ENCODE data around the gene RACGAP1. TPM values are rescaled to one million over a fixed set of nuclear protein-coding genes. Genes with fewer than 3 reads are reported as not detected.
A peak's percentile ranks its signal among the peaks of the same experiment; 100 is the strongest.

Gene RACGAP1
- total RNA-seq, 2 donors from 2014 or later = 2.6 to 3.3 TPM

GRCh38 chr12:50016501-50017475 is 8.5 kb downstream of the RACGAP1 start:
- TF ChIP-seq, protein P1, sequence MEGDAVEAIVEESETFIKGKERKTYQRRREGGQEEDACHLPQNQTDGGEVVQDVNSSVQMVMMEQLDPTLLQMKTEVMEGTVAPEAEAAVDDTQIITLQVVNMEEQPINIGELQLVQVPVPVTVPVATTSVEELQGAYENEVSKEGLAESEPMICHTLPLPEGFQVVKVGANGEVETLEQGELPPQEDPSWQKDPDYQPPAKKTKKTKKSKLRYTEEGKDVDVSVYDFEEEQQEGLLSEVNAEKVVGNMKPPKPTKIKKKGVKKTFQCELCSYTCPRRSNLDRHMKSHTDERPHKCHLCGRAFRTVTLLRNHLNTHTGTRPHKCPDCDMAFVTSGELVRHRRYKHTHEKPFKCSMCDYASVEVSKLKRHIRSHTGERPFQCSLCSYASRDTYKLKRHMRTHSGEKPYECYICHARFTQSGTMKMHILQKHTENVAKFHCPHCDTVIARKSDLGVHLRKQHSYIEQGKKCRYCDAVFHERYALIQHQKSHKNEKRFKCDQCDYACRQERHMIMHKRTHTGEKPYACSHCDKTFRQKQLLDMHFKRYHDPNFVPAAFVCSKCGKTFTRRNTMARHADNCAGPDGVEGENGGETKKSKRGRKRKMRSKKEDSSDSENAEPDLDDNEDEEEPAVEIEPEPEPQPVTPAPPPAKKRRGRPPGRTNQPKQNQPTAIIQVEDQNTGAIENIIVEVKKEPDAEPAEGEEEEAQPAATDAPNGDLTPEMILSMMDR (IDR thresholded peaks at IDR 0.05) = no peak
- Histone ChIP-seq H3K4me1 (peaks cover 0 to 5% of the 10 kb centered on the region in 2 donors), H3K9me3 (no peaks in the 10 kb centered on the region), H3K27me3 (no peaks in the 10 kb centered on the region), H3K4me3 (no peak overlapping the region), H3K36me3 (no peaks in the 10 kb centered on the region), H3K27ac (peak overlapping the region; percentile 0 to 40)
- peak; percentile 86 for DNase-seq (ENCODE audit: low spot score)

DNA sequence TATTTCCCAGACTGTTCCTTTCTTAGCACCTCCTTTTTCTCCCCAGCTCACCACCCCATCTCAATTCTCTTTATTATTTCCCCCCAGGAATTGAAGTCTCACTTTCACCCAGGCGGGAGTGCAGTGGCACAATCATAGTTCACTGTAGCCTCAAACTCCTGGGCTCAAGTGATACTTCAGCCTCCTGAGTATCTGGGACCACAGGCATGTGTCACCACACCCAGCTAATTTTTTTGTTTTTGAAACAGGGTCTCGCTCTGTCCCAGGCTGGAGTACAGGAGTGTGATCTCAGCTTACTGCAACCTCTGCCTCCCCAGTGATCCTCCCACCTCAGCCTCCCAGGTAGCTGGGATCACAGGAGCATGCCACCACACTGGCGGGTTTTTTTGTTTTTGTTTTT is 11.0 kb downstream of the RACGAP1 start:
- Histone ChIP-seq H3K27me3 (no peaks in the 10 kb centered on the region), H3K27ac (no peak overlapping the region), H3K36me3 (no peaks in the 10 kb centered on the region), H3K4me1 (peaks cover 0 to 5% of the 10 kb centered on the region in 2 donors), H3K4me3 (no peak overlapping the region), H3K9me3 (no peaks in the 10 kb centered on the region)
- TF ChIP-seq, protein P1 (IDR thresholded peaks at IDR 0.05) = no peak
- DNase-seq (ENCODE audit: low spot score) = no peak

DNA sequence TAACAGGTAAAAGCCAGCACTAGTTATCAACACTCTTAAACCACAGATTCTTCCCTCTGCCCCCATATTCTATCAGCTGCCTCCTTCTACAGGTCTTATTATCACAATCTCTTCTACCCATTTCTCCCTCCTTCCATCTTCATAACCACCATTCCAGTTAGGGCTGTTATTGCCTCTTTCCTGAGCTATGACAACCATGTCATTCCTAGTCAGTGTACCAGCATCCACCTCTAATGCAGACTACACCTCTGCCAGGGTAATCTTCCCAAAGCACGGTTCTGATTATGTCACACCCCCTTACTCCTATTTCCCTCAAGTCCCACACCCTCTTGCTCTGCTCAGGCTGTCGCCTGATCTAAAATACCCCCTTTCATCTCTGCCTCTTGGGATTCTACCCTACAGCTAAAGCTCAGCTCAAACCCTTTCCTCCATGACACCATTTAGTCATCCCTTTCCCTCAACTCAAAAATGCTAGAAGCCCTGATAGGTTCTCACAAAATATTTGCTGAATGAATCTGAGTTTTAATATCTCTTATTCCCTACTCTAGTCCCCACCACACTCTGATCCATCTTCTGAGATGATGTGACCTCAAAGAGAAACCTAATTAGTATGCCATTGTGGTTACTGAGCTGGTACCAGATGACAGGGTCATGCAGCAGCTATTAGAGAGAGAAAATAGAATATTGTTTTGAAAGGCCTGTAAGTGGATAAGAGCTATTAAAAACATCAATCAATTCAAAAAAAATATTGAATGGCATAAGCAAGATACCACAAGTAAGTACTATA is 11.7 kb downstream of the RACGAP1 start:
- peaks cover 0 to 5% of the 10 kb centered on the region in 2 donors for H3K4me1 ChIP-seq
- H3K36me3 ChIP-seq = no peaks in the 10 kb centered on the region
- TF ChIP-seq, protein P1 (IDR thresholded peaks at IDR 0.05) = no peak
- DNase-seq (ENCODE audit: low spot score) = no peak
- H3K4me3 ChIP-seq = no peak overlapping the region
- no peaks in the 10 kb centered on the region for H3K9me3 ChIP-seq
- no peaks in the 10 kb centered on the region for H3K27me3 ChIP-seq
- H3K27ac ChIP-seq = no peak overlapping the region

- Histone ChIP-seq H3K27ac (no peak overlapping the region), H3K36me3 (no peaks in the 10 kb centered on the region)
- DNase-seq (ENCODE audit: low spot score) = no peak
Observed at GRCh38 chr12:50006754-50007442, 18.4 kb downstream of the RACGAP1 start.

DNA sequence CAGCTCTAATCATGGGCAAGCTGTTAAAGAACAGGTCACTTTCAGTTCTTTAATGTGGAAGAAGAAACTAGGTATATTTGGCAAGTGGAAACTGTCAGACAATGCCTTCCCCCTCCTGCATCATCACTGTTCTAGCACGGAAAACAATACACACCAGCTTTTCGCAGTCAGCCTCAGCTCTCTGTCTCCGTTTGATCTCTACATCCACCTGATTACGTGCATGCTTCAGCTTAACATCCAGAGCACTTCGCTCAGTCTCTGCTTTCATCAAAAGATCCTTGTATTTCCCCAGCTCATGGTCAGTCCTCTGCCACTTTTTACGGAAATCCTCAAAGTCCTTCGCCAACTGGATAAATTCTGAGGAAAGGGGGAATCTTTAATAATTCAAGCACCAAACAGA is 19.0 kb downstream of the RACGAP1 start:
- no peak overlapping the region for H3K4me3 ChIP-seq
- H3K36me3 ChIP-seq = no peaks in the 10 kb centered on the region
- H3K9me3 ChIP-seq = no peaks in the 10 kb centered on the region
- DNase-seq (ENCODE audit: low spot score) = no peak
- no peaks in the 10 kb centered on the region for H3K4me1 ChIP-seq
- H3K27me3 ChIP-seq = no peaks in the 10 kb centered on the region
- TF ChIP-seq, protein P1 (IDR thresholded peaks at IDR 0.05) = no peak
- no peak overlapping the region for H3K27ac ChIP-seq

More at GRCh38 chr12:50006754-50007442, 18.4 kb downstream of the RACGAP1 start:
- Histone ChIP-seq H3K4me3 (no peak overlapping the region), H3K9me3 (no peaks in the 10 kb centered on the region), H3K4me1 (no peaks in the 10 kb centered on the region), H3K27me3 (no peaks in the 10 kb centered on the region)
- TF ChIP-seq, protein P1 (IDR thresholded peaks at IDR 0.05) = no peak
